ENCODE measurements around the gene CCDC187. TPM values are rescaled to one million over a fixed set of nuclear protein-coding genes. Genes with fewer than 3 reads are reported as not detected.
A peak's percentile ranks its signal among the peaks of the same experiment; 100 is the strongest.

The CCDC187 gene
- total and polyA plus RNA-seq, 10 donors = 0.03 to 0.20 (median 0.11) TPM; not detected in 2

- DNase-seq = no peak
- 94 to 96% (median 95%) methylated on average over 17 of the region's 17 CpGs for WGBS, 5 donors
- Histone ChIP-seq H3K4me1 (peaks cover 18 to 86% (median 53%) of the 10 kb centered on the region in 6 donors), H3K27me3 (replicated peaks in 1 of 7) (no peaks in the 10 kb centered on the region), H3K27ac (no peak overlapping the region), H3K9me3 (no peaks in the 10 kb centered on the region), H3K36me3 (peaks cover 0 to 69% (median 19%) of the 10 kb centered on the region in 6 donors), H3K4me3 (no peak overlapping the region)
- TF ChIP-seq POLR2A (IDR thresholded peaks at IDR 0.05) (no peak), POLR2AphosphoS5 (IDR thresholded peaks at IDR 0.05) (no peak)
- TF ChIP-seq, protein P1, sequence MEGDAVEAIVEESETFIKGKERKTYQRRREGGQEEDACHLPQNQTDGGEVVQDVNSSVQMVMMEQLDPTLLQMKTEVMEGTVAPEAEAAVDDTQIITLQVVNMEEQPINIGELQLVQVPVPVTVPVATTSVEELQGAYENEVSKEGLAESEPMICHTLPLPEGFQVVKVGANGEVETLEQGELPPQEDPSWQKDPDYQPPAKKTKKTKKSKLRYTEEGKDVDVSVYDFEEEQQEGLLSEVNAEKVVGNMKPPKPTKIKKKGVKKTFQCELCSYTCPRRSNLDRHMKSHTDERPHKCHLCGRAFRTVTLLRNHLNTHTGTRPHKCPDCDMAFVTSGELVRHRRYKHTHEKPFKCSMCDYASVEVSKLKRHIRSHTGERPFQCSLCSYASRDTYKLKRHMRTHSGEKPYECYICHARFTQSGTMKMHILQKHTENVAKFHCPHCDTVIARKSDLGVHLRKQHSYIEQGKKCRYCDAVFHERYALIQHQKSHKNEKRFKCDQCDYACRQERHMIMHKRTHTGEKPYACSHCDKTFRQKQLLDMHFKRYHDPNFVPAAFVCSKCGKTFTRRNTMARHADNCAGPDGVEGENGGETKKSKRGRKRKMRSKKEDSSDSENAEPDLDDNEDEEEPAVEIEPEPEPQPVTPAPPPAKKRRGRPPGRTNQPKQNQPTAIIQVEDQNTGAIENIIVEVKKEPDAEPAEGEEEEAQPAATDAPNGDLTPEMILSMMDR (IDR thresholded peaks at IDR 0.05 in 8 of 11, conservative IDR thresholded peaks at IDR 0.05 in 3 of 11) = no peak
- intact Hi-C loops (cut with DNase I; ENCODE audit: low total_unique reads) = no loop called here
Measured at GRCh38 chr9:136235171-136235570, 68.7 kb downstream of the CCDC187 start.

GRCh38 chr9:136234597-136234996 lies 69.3 kb downstream of the CCDC187 start:
- no peak for TF ChIP-seq POLR2A (IDR thresholded peaks at IDR 0.05)
- Histone ChIP-seq H3K4me3 (no peak overlapping the region), H3K36me3 (peaks cover 0 to 72% (median 19%) of the 10 kb centered on the region in 6 donors), H3K27me3 (replicated peaks in 1 of 7) (no peaks in the 10 kb centered on the region), H3K4me1 (peaks cover 12 to 83% (median 47%) of the 10 kb centered on the region in 6 donors), H3K9me3 (no peaks in the 10 kb centered on the region), H3K27ac (no peak overlapping the region)
- intact Hi-C loops (cut with DNase I; ENCODE audit: low total_unique reads) = no loop called here
- no peak for DNase-seq
- WGBS, 5 donors = 93 to 96% (median 94%) methylated on average over 21 of the region's 21 CpGs

DNA sequence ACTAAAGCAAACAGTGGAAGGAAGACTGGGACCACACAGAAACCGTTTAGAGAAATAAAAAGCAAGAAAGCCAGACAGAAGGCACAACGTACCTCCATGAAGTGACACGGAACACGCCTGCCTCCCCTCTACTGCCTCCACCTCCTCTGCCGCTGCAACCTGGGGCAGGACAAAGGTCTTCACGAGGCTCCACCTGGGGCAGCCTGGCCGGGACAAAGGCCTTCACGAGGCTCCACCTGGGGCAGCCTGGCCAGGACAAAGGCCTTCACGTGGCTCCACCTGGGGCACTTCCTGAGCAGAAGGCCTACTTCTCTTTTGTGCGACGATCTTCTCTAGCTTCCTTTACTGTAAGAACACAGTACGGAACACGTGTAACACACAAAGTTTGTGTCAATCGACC lies 70.0 kb downstream of the CCDC187 start:
- WGBS, 5 donors = 72 to 82% (median 78%) methylated on average over 13 to 14 of the region's 14 CpGs
- no peak for TF ChIP-seq POLR2A (IDR thresholded peaks at IDR 0.05)
- TF ChIP-seq POLR2AphosphoS5 (IDR thresholded peaks at IDR 0.05) = no peak
- TF ChIP-seq, protein P1 (IDR thresholded peaks at IDR 0.05 in 8 of 11, conservative IDR thresholded peaks at IDR 0.05 in 3 of 11) = no peak
- Histone ChIP-seq H3K36me3 (peaks cover 0 to 74% (median 19%) of the 10 kb centered on the region in 6 donors), H3K4me3 (no peak overlapping the region), H3K27ac (no peak overlapping the region), H3K27me3 (replicated peaks in 1 of 7) (no peaks in the 10 kb centered on the region), H3K9me3 (no peaks in the 10 kb centered on the region), H3K4me1 (peaks cover 5 to 81% (median 40%) of the 10 kb centered on the region in 6 donors)
- DNase-seq = no peak
- intact Hi-C loops (cut with DNase I; ENCODE audit: low total_unique reads) = no loop called here

DNA sequence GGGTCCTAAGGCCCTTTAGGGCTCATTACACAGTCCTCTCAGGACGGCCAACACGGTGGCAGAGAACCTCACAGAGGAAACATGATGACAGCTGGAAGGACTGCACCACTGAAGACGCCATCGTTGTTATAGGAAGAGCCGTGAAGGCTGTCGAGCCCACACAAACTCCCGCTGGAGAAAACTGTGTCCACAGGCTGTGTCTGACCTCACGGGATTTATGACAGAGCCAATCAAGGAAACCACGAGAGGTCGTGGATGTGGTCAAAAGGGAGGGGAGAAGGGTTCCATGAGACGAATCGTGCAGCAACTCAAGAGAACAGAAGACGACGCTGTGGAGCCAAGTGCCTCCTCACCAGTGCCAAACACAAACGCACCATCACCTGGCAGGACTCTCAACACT lies 70.5 kb downstream of the CCDC187 start:
- TF ChIP-seq, protein P1 (IDR thresholded peaks at IDR 0.05 in 8 of 11, conservative IDR thresholded peaks at IDR 0.05 in 3 of 11) = no peak
- TF ChIP-seq POLR2A (IDR thresholded peaks at IDR 0.05) (no peak), POLR2AphosphoS5 (IDR thresholded peaks at IDR 0.05) (no peak)
- Histone ChIP-seq H3K9me3 (no peaks in the 10 kb centered on the region), H3K4me1 (peaks cover 2 to 81% (median 35%) of the 10 kb centered on the region in 6 donors), H3K36me3 (peaks cover 0 to 74% (median 19%) of the 10 kb centered on the region in 6 donors), H3K27ac (peak overlapping the region in 1 of 8 donors; percentile 68), H3K27me3 (replicated peaks in 1 of 7) (no peaks in the 10 kb centered on the region), H3K4me3 (no peak overlapping the region)
- intact Hi-C loops (cut with DNase I; ENCODE audit: low total_unique reads) = no loop called here
- DNase-seq = no peak
- WGBS, 5 donors = 43 to 70% (median 59%) methylated on average over 15 of the region's 15 CpGs

All from spleen (tissue), 11 donors.